Fibroblast of skin of left quadriceps (primary cell): Measurements from ENCODE around the gene DHRS7B.
A peak's percentile ranks its signal among the peaks of the same experiment; 100 is the strongest.
"Not testable (repeated sequence)": the region's sequence is repeated elsewhere in the genome, so short reads cannot be mapped to it uniquely, and the experiment has no call there.

Experiments
- DNase-seq, 2 experiments: peaks; one replicate each; pipeline ENCODE4 v3.0.0-alpha.2; 2013; ENCODE audit warnings: low read depth in 2 of 2

Gene DHRS7B

DNA sequence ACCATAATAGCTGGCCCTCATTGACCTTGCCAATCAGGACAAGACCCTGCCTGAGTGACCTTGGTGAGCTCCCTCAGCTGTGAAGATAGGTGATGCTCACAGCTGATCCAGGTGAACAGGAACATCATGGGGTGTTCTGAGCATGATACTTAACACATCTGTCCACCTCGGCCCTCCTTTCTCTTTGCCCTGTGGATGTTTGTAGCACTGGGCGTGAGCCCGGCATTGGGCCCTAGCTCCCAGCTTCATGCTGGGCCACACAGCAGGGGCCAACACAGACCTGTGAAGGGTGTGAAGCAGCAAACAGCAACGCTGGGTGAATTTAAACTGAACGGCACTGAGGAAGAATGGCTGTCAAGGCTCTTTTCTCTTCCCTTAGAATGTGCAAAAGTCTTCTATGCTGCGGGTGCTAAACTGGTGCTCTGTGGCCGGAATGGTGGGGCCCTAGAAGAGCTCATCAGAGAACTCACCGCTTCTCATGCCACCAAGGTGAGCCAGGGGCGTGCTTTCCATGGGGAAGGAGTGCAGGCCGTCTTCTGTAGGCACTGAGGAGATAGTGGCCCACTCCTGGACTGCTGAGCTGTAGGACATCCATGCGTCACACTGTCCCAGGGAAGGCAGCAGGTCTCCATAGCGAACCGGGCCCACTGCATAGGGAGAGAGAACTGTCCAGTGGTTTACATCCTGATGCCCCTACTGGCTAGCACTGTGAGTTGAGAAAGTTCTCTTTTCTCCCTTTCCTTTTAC, 51.3 kb downstream of the DHRS7B start:
- no peak for DNase-seq

DNA sequence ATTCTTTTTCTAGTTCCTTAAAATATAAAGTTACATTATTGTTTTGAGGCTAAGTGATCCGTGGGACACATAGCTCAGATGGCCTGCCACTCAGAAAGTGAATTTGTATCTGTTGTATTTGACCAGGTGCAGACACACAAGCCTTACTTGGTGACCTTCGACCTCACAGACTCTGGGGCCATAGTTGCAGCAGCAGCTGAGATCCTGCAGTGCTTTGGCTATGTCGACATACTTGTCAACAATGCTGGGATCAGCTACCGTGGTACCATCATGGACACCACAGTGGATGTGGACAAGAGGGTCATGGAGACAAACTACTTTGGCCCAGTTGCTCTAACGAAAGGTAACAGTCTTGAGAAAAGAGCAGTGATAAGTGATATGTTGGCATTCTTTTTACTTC, 56.7 kb downstream of the DHRS7B start:
- no peak for DNase-seq

DNA sequence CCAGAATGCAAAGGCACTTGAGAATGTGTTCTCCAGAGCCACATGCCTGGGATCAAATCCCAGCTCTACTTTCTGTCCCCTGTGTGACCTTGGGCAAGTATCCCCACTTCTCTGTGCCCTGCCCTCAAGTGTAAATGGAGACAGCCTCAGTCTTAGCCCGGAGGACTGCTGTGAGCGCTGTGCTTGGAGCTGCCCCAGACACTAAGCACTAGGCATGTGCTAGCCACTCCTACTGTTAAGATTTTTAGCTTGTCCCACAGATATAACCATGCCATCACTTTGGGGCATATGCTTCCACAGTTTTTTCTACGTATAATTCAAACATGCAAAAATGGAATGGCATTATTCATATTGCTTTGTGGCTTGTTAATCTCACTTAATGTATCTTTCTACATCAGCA, 57.8 kb downstream of the DHRS7B start:
- no peak for DNase-seq

DNA sequence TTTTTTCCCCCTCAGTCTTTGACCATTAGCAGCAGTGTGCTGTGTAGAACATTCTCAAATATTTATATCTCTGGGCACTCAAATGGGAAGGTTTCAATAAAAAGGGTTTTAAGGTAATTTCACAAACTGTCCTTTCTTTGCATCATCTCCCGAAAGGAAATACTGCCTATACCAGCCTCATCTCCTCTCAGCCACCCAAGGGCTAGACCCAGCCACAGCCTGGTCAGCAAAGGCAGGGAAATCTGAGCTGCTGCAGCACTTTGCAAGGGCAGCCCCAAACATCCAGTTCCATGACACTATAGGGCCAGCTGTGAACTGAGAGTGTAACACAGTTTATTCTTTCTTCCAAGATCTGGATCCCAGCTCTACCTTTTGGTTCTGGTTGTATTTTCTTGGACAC, 58.3 kb downstream of the DHRS7B start:
- DNase-seq = no peak

DNA sequence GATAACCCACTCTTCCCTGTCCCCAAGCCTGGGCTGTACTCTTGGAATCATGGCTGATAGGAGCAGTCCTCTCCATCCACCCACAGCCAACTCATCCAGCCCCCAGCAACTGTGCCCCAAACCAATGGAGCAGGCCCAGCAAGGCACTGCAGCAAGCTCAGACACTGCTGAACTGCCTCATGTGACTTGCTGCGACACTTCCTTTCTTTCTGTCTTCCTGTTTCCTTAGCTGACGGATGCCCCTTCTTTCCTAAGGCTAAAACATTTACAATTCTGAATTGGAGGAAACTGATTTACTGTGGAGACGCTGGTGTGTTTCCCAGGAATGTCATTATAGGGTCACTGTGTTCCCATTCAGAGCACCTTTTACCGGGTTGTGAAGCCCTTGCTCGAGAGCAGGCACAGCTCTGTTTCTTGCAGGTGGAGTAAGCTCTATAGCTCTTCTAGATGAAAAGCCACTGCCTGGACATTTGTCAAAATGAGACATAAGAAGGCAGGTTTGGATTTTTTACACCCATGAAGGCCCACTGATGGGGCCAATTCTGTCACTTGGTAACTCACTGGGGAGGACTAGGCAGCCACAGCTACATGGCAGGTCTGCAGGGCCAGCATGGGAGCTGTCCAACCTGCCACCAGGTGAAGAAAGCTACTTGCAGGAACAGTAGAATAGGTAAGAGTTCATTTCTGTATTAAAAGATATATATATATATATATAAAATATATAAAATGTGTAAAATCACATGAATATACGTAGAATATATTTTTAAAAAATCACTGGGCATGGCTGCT, 59.8 kb downstream of the DHRS7B start:
- no peak for DNase-seq

DNA sequence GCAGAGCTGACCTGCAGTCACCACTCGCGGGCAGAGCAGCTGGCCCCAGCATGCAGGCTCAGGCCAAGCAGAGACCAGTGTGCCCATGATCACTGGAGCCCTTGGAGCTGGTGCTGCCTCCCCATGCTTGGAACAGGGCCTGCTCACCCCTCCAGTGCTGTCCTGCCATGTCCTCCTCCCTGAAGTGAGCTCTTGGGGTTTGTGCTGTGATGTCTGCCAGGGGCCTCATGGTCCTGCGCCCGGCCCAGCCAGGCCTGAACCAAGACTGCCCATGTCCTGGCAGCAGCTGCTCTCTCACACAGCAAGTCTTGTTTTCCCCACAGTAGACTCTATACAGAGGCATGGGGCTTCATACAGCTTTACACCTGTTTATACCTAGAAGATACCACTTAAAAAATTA, 62.6 kb downstream of the DHRS7B start:
- DNase-seq = no peak

DNA sequence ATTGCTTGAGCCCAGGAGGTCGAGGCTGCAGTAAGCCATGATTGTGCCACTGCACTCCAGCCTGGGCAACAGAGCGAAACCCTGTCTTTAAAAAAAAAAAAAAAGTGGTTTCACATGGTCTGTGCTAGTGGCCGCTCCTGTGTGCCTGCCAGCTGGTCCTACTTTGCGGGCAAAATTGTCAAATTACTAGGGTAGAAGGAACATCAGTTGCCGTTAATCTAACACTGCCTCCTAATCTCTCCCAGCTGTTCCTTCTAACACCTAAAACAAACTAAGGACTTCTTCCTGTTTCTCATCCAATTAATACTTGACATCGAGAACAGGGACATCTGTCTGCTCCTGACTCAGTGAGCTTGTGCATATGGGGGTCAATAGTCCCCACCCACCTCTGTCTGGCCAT, 63.3 kb downstream of the DHRS7B start:
- no peak for DNase-seq

DNA sequence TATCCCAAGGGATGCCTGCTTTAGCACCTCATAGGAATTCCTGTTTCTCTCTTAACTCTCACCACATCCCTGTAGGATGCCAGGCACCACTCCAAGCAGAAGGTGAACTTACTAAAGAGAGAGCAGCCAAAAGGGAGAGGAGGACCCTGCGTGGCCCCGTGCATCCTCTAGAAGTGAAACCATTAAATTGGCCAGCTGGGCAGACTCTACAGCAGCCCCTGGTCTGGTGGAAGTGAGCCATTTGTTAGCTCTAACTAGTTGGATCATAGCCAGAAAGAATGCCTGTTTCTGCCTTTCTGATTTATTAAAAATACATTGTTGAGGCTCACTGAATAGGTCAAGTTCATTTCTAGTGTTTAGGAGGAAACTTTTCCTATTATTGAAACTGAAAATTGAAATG, 64.9 kb downstream of the DHRS7B start:
- no peak for DNase-seq

DNA sequence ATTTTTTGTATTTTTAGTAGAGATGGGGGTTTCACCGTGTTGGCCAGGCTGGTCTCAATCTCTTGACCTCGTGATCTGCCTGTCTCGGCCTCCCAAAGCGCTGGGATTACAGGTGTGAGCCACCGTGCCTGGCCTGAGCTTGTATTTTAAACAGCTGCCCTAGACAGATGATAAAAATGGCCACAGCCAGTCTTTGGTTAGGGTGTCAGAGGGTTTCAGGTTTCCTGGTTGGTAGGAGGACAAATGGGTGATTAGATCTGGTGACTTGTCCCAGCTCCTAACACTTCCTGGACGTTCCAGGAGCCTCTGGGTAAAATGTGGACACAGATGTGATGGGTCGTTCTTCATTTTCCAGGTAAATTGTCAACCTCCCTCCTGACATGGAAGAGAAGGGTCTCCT, 65.7 kb downstream of the DHRS7B start:
- DNase-seq = not testable (repeated sequence)

DNA sequence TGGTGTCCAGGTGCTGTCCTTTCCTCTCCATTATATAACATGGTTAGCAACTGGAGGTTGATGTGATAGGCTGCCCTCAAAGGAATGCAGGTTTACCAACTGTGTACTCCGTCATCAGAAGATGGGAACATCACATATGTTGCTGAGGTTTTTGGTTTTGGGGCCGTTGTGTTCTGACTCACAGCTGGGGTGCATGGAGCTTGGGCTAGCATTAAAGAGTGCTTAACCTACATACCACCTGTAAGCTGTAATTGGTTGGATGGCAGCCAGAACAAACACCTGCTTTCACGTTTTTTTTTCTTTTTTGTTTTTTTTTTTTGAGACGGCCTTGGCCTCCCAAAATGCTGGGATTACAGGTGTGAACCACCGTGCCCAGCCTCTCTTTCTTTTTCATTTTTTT, 66.3 kb downstream of the DHRS7B start:
- no peak for DNase-seq

DNA sequence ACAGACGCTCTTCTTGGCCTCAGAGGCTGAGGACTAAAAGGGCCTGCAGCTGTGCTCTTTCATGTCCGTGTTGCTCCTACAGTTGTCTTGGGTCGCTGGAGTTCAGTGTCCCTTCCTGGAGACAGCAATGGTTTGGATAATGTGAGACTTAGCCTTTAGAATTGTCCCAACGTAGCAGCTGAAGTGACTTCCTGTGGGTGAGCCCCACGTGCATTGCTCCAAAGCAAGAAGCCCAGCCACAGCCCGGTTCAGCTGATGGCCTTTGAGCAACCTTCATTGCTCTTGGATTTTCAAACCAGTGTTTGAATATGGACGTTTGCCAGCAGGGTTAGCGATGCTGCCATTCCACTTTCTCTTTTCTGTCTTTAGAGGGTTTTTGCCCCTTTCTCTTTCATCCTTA, 67.5 kb downstream of the DHRS7B start:
- DNase-seq = no peak

DNA sequence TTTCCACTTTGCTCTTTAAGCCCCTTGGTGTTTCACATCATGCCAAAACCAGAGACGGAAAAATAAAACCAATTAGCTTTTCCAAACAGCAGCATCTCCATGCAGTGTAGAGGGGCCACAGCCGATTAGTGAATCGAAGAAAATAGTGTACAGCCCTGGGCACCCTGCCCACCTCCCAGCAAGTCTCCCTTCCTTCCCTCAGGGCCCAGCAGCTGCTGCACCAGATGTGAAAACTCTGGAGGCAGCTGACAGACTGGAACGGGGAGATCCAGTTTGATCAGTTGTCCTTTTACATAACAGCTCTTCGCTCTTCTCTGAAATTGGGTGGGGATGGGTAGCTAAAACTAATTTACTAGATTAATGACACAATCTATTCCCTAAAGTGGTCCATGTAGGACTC, 67.9 kb downstream of the DHRS7B start:
- DNase-seq = peak in 1 of 2 experiments; percentile 20

DNA sequence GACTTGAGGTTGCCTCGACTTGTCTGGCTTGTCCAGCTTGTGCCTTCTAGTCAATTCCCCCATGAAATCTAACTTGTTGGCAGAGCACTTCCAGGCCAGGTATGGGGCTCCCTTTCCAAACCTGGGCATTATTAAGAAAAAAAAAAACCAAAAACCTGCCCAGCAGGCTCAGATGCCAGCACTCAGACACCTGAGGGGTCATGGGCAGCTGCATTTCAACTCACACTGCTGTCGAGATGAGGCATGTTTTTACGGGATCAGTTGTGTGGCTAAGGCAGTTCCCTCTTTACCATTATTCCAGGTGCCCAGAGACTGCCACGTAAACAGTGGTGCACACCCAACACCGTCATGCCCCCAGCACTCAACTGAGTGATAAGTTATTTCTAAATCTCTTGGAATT, 69.4 kb downstream of the DHRS7B start:
- DNase-seq = no peak

DNA sequence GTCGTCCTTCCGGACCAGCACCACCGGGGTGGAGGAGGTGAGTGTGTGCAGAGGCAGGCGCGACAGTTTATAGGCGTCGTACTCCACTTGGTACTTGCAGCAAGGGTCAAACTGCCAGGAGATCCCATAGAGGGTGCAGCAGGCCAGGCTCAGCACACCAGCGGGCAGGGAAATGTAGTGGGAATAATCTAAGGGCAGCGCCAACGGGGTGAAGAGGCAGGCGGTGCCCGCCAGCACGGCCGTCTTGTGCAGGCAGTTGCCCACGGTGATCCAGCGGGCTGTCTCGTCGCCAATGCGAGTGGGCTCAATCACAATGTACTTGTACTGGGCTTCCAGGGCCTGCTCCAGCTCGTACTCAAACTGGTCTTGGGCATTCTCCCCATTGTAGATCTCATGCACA, 71.6 kb downstream of the DHRS7B start:
- DNase-seq = no peak

DNA sequence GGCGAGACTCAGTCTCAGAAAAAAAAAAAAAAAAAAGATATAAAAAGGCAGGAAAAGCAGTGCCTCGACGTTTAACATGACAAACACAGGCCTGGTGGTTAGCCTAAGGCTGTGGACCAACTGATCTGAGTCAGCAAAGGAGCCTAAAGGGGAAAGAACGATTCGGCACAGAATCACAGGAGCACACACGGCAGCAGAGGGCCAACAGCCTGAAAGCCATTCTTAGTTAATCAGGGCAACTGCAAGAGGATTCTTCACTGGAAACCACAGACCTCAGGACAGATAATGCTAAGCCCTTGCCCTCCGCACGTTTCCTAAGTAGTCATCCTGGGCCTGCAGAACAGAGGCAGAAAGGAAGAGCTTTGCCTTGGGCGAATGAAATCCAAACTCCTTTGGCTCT, 72.5 kb downstream of the DHRS7B start:
- no peak for DNase-seq

DNA sequence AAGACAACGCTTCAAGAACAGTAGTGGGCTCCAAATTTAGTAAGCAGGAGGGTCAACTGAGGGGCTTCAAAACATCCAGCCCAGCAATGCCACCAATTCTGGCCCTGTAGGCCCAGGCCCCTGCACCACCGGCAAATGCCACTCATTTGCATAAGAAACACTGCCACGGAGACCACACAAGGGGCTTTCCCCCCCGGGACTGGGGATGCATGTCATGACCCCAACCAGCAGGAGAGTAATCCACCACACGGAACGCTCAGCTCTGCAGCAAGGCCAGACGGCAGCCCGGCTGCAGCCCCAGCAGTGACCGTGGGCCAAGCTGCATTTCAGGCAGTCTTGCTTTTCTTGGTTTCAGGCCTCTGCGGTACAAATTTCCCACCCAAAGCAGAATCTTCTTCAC, 73.1 kb downstream of the DHRS7B start:
- DNase-seq = no peak

DNA sequence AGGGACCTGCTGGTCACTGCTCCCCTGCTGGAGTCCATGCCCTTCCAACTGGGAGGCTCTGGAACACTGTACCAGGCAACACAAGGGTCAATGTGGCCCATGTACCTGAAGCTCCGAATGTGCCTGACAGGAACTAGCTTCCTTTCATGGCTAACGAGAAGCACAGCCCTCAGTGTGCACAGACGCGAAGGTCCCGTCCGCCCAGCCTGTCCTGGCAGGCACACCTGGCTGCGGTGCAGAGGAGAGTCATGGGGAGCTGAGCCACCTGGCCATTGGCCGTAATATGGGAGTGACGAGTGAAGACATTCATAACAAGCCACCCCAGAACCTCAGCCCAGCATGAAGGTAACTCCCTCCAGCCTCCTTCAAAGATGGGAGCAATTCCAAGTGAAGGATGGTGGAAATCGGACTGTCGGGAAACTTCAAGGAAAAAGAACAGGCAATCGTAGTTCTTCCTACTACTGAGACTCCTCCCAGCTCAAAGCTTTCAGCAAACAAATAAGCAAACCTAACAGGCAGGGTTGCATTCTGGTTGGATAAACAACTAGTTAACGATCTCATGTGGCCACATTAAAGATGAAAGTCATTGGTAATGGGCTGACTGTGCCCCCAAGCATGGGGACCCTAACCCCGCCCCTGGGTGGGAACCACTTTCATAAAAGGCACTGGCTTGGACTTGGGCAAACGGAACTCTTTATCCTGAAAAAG, 74.0 kb downstream of the DHRS7B start:
- DNase-seq = no peak

DNA sequence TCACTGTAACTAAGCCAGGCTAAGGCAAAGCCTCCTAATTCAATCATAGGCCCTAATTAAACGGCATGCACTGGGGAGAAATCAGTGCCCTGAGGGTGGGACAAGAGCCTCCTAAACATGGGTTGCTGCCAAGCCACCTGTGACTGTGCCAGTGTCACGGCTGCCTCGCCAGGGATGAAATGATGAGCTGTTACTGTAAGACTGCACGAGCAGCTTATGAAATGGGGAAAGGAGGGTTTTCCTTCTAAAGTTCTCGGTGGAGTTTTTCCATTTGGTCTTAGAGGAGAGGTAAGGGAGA, 74.5 kb downstream of the DHRS7B start:
- DNase-seq = no peak

DNA sequence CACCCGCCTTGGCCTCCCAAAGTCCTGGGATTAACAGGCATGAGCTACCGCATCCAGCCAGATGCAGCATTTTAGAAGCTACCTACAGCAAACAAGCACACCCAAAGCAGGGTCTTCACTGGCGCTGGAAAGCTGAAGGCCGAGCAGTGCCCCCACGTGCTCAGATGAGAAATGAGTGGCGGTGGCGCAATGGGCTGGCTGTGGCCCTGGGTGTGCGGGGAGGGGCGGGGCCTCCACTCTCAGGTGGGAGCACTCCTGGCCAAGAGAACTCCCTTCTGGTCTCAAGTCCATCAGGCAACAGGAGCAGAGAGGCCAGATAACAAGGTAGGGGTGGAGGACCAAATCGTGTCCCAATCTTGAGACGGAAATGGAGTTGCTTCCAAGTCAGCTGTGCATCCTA, 75.1 kb downstream of the DHRS7B start:
- DNase-seq = no peak

DNA sequence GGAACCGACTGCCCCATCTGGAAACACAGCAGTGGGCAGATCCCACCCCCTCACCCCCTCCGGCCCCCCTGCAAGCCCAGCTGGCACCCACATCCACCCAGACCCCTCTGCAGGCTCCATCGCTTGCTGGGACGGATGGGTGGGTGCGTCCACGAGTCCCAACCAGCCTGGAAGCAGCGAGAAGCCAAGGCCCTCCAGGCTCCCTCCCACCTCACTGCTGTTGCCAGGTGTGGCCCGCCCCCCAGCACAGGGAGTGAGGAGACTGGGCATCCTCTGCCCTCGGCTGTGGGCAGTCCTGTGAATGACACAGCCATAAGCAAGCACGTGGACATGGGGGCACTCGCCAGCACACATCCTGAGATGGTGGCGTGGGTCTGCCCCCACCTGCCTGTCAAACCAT, 75.7 kb downstream of the DHRS7B start:
- DNase-seq = no peak

DNA sequence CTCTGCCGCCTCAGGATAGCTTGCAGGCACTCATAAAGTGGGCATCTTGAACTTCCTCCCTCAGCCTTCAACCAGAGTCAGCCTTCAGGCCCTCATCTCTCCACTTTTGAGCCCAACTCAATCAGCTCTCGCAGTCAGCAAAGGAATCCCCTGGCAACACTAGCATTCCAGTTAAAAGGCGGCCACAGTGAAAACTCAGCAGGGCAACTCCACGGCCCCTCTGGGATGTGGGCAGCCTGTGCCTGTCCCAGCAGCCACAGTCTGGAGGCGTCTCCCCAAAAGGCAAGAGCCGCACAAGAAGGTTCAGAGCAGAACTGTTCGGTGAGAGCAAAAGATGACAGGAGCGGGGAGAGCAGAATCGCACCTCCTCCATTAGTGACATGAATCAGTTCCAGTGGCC, 78.2 kb downstream of the DHRS7B start:
- no peak for DNase-seq

DNA sequence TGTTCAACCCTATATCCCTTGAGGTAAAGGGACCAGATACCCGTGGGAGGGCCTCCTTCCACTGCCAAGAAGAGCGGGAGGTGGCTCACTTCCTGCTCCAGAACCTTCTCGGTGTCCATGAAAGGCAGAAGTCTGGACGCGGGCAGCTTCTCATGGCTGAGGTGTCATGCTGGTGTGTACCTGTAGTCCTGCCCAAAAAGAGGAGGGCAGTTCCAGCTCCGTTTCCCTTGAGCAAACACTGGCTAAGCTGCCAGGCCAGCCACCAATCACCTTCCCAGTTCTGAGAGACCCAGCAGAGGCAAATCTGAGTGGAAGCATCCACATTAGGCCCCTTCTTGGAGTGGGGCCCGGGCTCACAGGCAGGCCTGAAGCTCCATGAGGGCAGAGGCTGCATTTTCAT, 81.6 kb downstream of the DHRS7B start:
- DNase-seq = no peak

DNA sequence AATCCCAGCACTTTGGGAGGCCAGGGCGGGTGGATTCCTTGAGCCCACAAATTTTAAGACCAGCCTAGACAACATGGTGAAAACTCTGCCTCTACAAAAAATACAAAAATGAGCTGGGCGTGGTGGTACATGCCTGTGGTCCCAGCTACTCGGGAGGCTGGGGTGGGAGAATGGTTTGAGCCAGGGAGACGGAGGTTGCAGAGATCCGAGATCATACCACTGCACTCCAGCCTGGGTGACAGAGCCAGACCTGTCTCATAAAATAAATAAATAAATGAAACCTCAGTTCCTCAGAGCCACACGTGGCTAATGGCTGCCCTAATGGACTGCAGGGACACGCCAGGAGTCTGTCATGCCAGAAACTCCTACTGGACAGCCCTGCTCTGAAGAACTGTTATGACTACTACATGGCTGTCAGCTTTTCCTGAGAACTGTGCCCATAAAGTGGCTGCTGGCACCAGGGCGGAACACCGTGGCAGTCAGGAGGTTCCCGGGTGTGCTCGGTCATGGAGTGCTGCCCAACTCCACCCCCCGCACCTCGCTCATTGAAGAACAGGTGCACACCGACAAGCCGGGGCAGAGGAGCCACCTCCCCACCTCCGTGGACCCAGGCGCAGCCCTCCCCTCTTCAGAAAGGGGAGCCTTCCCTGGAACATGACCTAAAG, 82.9 kb downstream of the DHRS7B start:
- no peak for DNase-seq
